ENCODE results near the gene ABHD6.

GRCh38 chr3:58317811-58318210 lies 80.2 kb downstream of the ABHD6 start:
- TF ChIP-seq GATA2 (IDR thresholded peaks at IDR 0.05; ENCODE audit: low read depth, low read length): no peak
- no peak for TF ChIP-seq GATA3 (IDR thresholded peaks at IDR 0.05; ENCODE audit: low read depth, low read length)
